ENCODE data around the gene MRGPRD.

DNA sequence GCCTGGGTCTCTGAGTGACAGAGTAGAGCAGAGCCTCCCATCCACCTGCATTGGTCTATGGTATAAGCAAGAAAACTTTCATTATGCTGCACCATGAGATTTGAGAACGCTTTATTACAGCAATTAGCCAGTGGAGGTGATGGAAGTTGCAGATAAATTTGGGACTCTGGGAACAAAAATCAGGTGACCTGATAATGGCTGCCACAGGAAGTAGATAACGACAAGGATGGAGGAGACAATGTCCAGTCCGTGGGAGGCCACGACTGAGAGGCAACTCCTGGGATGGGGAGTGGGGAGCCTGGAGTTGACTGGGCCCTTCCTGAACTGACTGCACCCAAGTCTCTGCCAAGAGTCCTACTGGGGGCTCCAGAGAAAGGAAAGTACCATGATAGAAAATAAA lies 4.7 kb downstream of the MRGPRD start:
- TF ChIP-seq POLR2AphosphoS5 (IDR thresholded peaks at IDR 0.05) = no peak
- TF ChIP-seq, protein P1, sequence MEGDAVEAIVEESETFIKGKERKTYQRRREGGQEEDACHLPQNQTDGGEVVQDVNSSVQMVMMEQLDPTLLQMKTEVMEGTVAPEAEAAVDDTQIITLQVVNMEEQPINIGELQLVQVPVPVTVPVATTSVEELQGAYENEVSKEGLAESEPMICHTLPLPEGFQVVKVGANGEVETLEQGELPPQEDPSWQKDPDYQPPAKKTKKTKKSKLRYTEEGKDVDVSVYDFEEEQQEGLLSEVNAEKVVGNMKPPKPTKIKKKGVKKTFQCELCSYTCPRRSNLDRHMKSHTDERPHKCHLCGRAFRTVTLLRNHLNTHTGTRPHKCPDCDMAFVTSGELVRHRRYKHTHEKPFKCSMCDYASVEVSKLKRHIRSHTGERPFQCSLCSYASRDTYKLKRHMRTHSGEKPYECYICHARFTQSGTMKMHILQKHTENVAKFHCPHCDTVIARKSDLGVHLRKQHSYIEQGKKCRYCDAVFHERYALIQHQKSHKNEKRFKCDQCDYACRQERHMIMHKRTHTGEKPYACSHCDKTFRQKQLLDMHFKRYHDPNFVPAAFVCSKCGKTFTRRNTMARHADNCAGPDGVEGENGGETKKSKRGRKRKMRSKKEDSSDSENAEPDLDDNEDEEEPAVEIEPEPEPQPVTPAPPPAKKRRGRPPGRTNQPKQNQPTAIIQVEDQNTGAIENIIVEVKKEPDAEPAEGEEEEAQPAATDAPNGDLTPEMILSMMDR (IDR thresholded peaks at IDR 0.05) = no peak
- no peak for TF ChIP-seq POLR2A (IDR thresholded peaks at IDR 0.05)

Data from stomach (tissue), 4 donors.